ENCODE measurements around the gene NDUFS3.

DNA sequence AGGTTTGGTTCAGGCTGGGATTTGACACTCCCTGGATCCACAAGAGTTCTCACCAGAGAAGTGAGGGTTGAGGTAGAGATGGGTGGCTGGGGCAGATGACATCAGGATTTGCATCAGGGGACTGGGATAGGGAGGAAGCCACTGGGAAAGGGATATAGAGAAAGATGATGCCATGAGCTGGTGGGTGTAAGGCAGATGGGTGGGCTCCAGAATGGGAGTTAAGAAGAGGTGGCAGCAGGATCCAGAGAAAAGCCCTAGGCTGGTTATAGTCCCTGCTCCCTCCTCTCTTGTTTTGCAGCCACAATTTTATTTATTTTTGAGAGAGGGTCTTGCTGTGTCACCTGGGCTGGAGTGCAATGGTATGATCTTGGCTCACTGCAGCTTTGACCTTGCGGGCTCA, 17.1 kb downstream of the NDUFS3 start:
- TF ChIP-seq, protein P1, sequence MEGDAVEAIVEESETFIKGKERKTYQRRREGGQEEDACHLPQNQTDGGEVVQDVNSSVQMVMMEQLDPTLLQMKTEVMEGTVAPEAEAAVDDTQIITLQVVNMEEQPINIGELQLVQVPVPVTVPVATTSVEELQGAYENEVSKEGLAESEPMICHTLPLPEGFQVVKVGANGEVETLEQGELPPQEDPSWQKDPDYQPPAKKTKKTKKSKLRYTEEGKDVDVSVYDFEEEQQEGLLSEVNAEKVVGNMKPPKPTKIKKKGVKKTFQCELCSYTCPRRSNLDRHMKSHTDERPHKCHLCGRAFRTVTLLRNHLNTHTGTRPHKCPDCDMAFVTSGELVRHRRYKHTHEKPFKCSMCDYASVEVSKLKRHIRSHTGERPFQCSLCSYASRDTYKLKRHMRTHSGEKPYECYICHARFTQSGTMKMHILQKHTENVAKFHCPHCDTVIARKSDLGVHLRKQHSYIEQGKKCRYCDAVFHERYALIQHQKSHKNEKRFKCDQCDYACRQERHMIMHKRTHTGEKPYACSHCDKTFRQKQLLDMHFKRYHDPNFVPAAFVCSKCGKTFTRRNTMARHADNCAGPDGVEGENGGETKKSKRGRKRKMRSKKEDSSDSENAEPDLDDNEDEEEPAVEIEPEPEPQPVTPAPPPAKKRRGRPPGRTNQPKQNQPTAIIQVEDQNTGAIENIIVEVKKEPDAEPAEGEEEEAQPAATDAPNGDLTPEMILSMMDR (conservative IDR thresholded peaks at IDR 0.05; ENCODE audit: low read length): no peak
- TF ChIP-seq EZH2phosphoT487 (IDR thresholded peaks at IDR 0.05; ENCODE audit: borderline replicate concordance): no peak
